ENCODE measurements around the gene ZBTB8B.
"Not testable (repeated sequence)": the region's sequence is repeated elsewhere in the genome, so short reads cannot be mapped to it uniquely, and the experiment has no call there.

DNA sequence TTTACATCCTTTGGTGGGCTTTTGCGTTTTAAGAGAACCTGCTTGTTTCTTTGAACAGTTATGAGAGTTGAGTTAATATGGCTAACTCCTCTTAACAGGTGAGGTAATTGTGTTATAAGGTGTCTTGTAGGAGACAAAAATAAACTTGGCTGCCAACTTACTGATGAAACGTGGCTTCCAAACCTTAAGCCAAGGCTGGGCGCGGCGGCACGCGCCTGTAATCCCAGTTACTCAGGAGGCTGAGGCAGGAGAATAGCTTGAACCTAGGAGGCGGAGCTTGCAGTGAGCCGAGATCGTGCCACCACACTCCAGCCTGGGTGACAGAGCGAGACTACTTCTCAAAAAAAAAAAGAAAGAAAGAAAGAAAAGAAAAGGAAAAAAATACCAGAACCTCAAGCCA is 8.1 kb downstream of the ZBTB8B start:
- TF ChIP-seq CTCF (conservative IDR thresholded peaks at IDR 0.05; ENCODE audit: low read length); EZH2phosphoT487 (IDR thresholded peaks at IDR 0.05; ENCODE audit: borderline replicate concordance, low read depth, low read length): not testable (repeated sequence)

Data from OCI-LY7 (cell line).